CD8-positive, alpha-beta memory T cell (primary cell): ENCODE data around the gene TMEM52B. TPM values are rescaled to one million over a fixed set of nuclear protein-coding genes. Genes with fewer than 3 reads are reported as not detected.
"Not testable (repeated sequence)": the region's sequence is repeated elsewhere in the genome, so short reads cannot be mapped to it uniquely, and the experiment has no call there.

ENCODE experiments used
- CTCF ChIA-PET: fragments of 350-600 bp; sonication (Branson Sonifier 250); formaldehyde crosslinking; loops from one replicate; lab custom pipeline; 2021; ENCODE audit warnings: antibody characterized with exemption; lab: Charles Lee
- POLR2A ChIA-PET: fragments of 350-600 bp; sonication (Branson Sonifier 250); formaldehyde crosslinking; loops from one replicate; lab custom pipeline; 2021; ENCODE audit warnings: antibody characterized with exemption; lab: Charles Lee
- DNase-seq, 5 donors: peaks; one replicate each; pipeline versions ENCODE4 v3.0.0 to v3.0.0-alpha.2; 2020 to 2022; ENCODE audit warnings: mixed read lengths in 1 of 5
- H3K27ac ChIP-seq: one replicate; pipeline ENCODE4 v1.7.0; 2013; ENCODE audit warnings: low read depth, mild to moderate bottlenecking, low read length, moderate library complexity
- H3K27me3 ChIP-seq: 2 replicates; pipeline ENCODE4 v1.7.0; 2013; ENCODE audit warnings: low read length, mild to moderate bottlenecking; ENCODE audit not compliant: insufficient read depth, poor library complexity, severe bottlenecking
- H3K36me3 ChIP-seq: 2 replicates; pipeline ENCODE4 v1.7.0; 2013; ENCODE audit warnings: mild to moderate bottlenecking, low read length, moderate library complexity; ENCODE audit not compliant: insufficient read depth
- H3K4me1 ChIP-seq: 2 replicates; pipeline ENCODE4 v1.7.0; 2013; ENCODE audit warnings: mild to moderate bottlenecking, low read length, moderate library complexity; ENCODE audit not compliant: insufficient read depth
- H3K4me3 ChIP-seq: 2 replicates; pipeline ENCODE4 v1.7.0; 2013; ENCODE audit warnings: mild to moderate bottlenecking, low read length
- H3K9me3 ChIP-seq: 2 replicates; pipeline ENCODE4 v1.7.0; 2013; ENCODE audit warnings: mild to moderate bottlenecking, low read length
- H3K27ac Mint-ChIP-seq, 8 donors: one replicate each; pipeline ENCODE4 v1.8.0; 2020 to 2021; ENCODE audit warnings: mixed read lengths in 8 of 8, mild to moderate bottlenecking in 6 of 8, inconsistent platforms in 3 of 8, moderate library complexity in 3 of 8
- H3K27me3 Mint-ChIP-seq, 2 donors: one replicate each; pipeline ENCODE4 v1.8.0; 2020 to 2021; ENCODE audit warnings: mixed read lengths in 2 of 2, mild to moderate bottlenecking in 1 of 2, moderate library complexity in 1 of 2
- H3K36me3 Mint-ChIP-seq, 3 donors: one replicate each; pipeline ENCODE4 v1.8.0; 2020 to 2021; ENCODE audit warnings: mixed read lengths in 3 of 3, inconsistent platforms in 1 of 3, mild to moderate bottlenecking in 1 of 3
- H3K4me1 Mint-ChIP-seq, 3 donors: one replicate each; pipeline ENCODE4 v1.8.0; 2020 to 2021; ENCODE audit warnings: mixed read lengths in 3 of 3, inconsistent platforms in 1 of 3, mild to moderate bottlenecking in 1 of 3
- H3K4me3 Mint-ChIP-seq, 7 donors: one replicate each; pipeline ENCODE4 v1.8.0; 2020 to 2021; ENCODE audit warnings: mixed read lengths in 7 of 7, mild to moderate bottlenecking in 6 of 7, moderate library complexity in 4 of 7, inconsistent platforms in 2 of 7
- H3K9me3 Mint-ChIP-seq, 5 donors: one replicate each; pipeline ENCODE4 v1.8.0; 2020 to 2022; ENCODE audit warnings: mixed read lengths in 5 of 5, mild to moderate bottlenecking in 3 of 5, moderate library complexity in 2 of 5, inconsistent platforms in 1 of 5
- polyA plus RNA-seq: library from polyadenylated mRNA; unstranded; fragments of 300-500 nt; fragmentation: Illumina TruSeq; gene quantifications from one replicate; pipeline ENCODE4 v1.2.3, GENCODE V29; 2021
- total RNA-seq, 2 experiments: library from RNA; stranded (reverse); gene quantifications; one replicate each; pipeline ENCODE4 v1.2.3, GENCODE V29; 2021

TMEM52B gene
- total and polyA plus RNA-seq, 3 experiments from 2014 or later, result not detected

GRCh38 chr12:10174986-10175614 lies 3.7 kb upstream of the TMEM52B start:
- no peak for DNase-seq
- H3K9me3 ChIP-seq, result no peaks in the 10 kb centered on the region
- Mint-ChIP-seq H3K9me3 (no peaks in the 10 kb centered on the region), H3K36me3 (no peaks in the 10 kb centered on the region), H3K4me1 (no peaks in the 10 kb centered on the region), H3K27ac (no peak overlapping the region), H3K4me3 (no peak overlapping the region), H3K27me3 (peaks cover 20 to 52% of the 10 kb centered on the region in 2 donors)
- ChIA-PET CTCF (interaction anchor here (2.5 kb wide), 1 partner anchor 22 kb away, joined by 8 read pairs; no protein-coding TSS in a partner anchor), POLR2A (no interaction called here)
- H3K36me3 ChIP-seq, result no peaks in the 10 kb centered on the region
- no peaks in the 10 kb centered on the region for H3K4me1 ChIP-seq
- H3K27ac ChIP-seq, result no peak overlapping the region
- H3K4me3 ChIP-seq, result no peak overlapping the region
- no peaks in the 10 kb centered on the region for H3K27me3 ChIP-seq

- Histone ChIP-seq H3K4me1 (no peaks in the 10 kb centered on the region), H3K9me3 (no peaks in the 10 kb centered on the region), H3K27me3 (no peaks in the 10 kb centered on the region), H3K27ac (no peak overlapping the region), H3K4me3 (no peak overlapping the region), H3K36me3 (no peaks in the 10 kb centered on the region)
- no peak overlapping the region for H3K27ac Mint-ChIP-seq
- no peaks in the 10 kb centered on the region for H3K9me3 Mint-ChIP-seq
- no peaks in the 10 kb centered on the region for H3K36me3 Mint-ChIP-seq
- no peaks in the 10 kb centered on the region for H3K4me1 Mint-ChIP-seq
- DNase-seq, result no peak
- H3K27me3 Mint-ChIP-seq, result peaks cover 20 to 51% of the 10 kb centered on the region in 2 donors
- no peak overlapping the region for H3K4me3 Mint-ChIP-seq
- POLR2A ChIA-PET, result no interaction called here
- CTCF ChIA-PET, result no interaction called here
Observed at GRCh38 chr12:10175846-10176636, 2.8 kb upstream of the TMEM52B start.

- Histone ChIP-seq H3K36me3 (no peaks in the 10 kb centered on the region), H3K9me3 (no peaks in the 10 kb centered on the region), H3K4me3 (no peak overlapping the region), H3K4me1 (no peaks in the 10 kb centered on the region), H3K27me3 (no peaks in the 10 kb centered on the region), H3K27ac (no peak overlapping the region)
- POLR2A ChIA-PET, result no interaction called here
- no peak overlapping the region for H3K27ac Mint-ChIP-seq
- peaks cover 22 to 59% of the 10 kb centered on the region in 2 donors for H3K27me3 Mint-ChIP-seq
- no peak overlapping the region for H3K4me3 Mint-ChIP-seq
- H3K36me3 Mint-ChIP-seq, result no peaks in the 10 kb centered on the region
- H3K9me3 Mint-ChIP-seq, result no peaks in the 10 kb centered on the region
- no peak for DNase-seq
- CTCF ChIA-PET, result no interaction called here
- peaks cover 0 to 8% (median 2%) of the 10 kb centered on the region in 3 donors for H3K4me1 Mint-ChIP-seq
Observed at GRCh38 chr12:10179776-10180181, 947 bp downstream of the TMEM52B start.

GRCh38 chr12:10182354-10183049 lies 3.7 kb downstream of the TMEM52B start:
- no peaks in the 10 kb centered on the region for H3K36me3 Mint-ChIP-seq
- no peaks in the 10 kb centered on the region for H3K9me3 Mint-ChIP-seq
- peak overlapping the region in 1 of 8 donors; percentile 39 for H3K27ac Mint-ChIP-seq
- ChIA-PET CTCF (interaction anchor here (0.8 kb wide), 1 partner anchor 28 kb away, joined by 3 read pairs; no protein-coding TSS in a partner anchor), POLR2A (no interaction called here)
- no peaks in the 10 kb centered on the region for H3K4me1 ChIP-seq
- H3K27me3 Mint-ChIP-seq, result peaks cover 35 to 61% of the 10 kb centered on the region in 2 donors
- H3K9me3 ChIP-seq, result no peaks in the 10 kb centered on the region
- H3K4me3 ChIP-seq, result no peak overlapping the region
- H3K36me3 ChIP-seq, result no peaks in the 10 kb centered on the region
- no peak for DNase-seq
- no peak overlapping the region for H3K4me3 Mint-ChIP-seq
- no peaks in the 10 kb centered on the region for H3K27me3 ChIP-seq
- H3K27ac ChIP-seq, result no peak overlapping the region
- H3K4me1 Mint-ChIP-seq, result peaks cover 0 to 8% (median 2%) of the 10 kb centered on the region in 3 donors

GRCh38 chr12:10184261-10184843 lies 5.5 kb downstream of the TMEM52B start:
- H3K9me3 Mint-ChIP-seq, result no peaks in the 10 kb centered on the region
- no peak for DNase-seq
- no peaks in the 10 kb centered on the region for H3K36me3 Mint-ChIP-seq
- Histone ChIP-seq H3K4me1 (no peaks in the 10 kb centered on the region), H3K27me3 (no peaks in the 10 kb centered on the region), H3K27ac (no peak overlapping the region), H3K36me3 (no peaks in the 10 kb centered on the region), H3K4me3 (no peak overlapping the region), H3K9me3 (no peaks in the 10 kb centered on the region)
- peaks cover 29 to 54% of the 10 kb centered on the region in 2 donors for H3K27me3 Mint-ChIP-seq
- no peak overlapping the region for H3K4me3 Mint-ChIP-seq
- CTCF ChIA-PET, result no interaction called here
- H3K27ac Mint-ChIP-seq, result no peak overlapping the region
- peaks cover 0 to 8% (median 2%) of the 10 kb centered on the region in 3 donors for H3K4me1 Mint-ChIP-seq
- POLR2A ChIA-PET, result no interaction called here

GRCh38 chr12:10186299-10186698 lies 7.5 kb downstream of the TMEM52B start:
- Mint-ChIP-seq H3K36me3 (no peaks in the 10 kb centered on the region), H3K9me3 (no peaks in the 10 kb centered on the region), H3K27me3 (peaks cover 29 to 41% of the 10 kb centered on the region in 2 donors), H3K4me3 (no peak overlapping the region), H3K4me1 (peaks cover 5 to 13% (median 8%) of the 10 kb centered on the region in 3 donors), H3K27ac (no peak overlapping the region)
- Histone ChIP-seq H3K9me3 (no peaks in the 10 kb centered on the region), H3K27me3 (no peaks in the 10 kb centered on the region), H3K4me3 (no peak overlapping the region), H3K36me3 (no peaks in the 10 kb centered on the region), H3K27ac (no peak overlapping the region), H3K4me1 (no peaks in the 10 kb centered on the region)
- DNase-seq, result no peak
- POLR2A ChIA-PET, result interaction anchor here (0.6 kb wide), 1 partner anchor 10 kb away, joined by 4 read pairs; no protein-coding TSS in a partner anchor
- CTCF ChIA-PET, result no interaction called here

- H3K9me3 Mint-ChIP-seq, CTCF ChIA-PET, H3K36me3 Mint-ChIP-seq, DNase-seq, H3K4me3 ChIP-seq, H3K36me3 ChIP-seq, H3K27ac Mint-ChIP-seq, H3K4me1 ChIP-seq, H3K27ac ChIP-seq, H3K9me3 ChIP-seq, H3K27me3 ChIP-seq, POLR2A ChIA-PET, H3K4me3 Mint-ChIP-seq: not testable (repeated sequence)
- Mint-ChIP-seq H3K4me1 (peaks cover 5 to 13% (median 8%) of the 10 kb centered on the region in 3 donors), H3K27me3 (peaks cover 29 to 42% of the 10 kb centered on the region in 2 donors)
Observed at GRCh38 chr12:10186958-10187357, 8.1 kb downstream of the TMEM52B start.
